A549 (cell line): ENCODE results near the gene OAS3. TPM values are rescaled to one million over a fixed set of nuclear protein-coding genes. Genes with fewer than 3 reads are reported as not detected.

ENCODE experiments used
- ATAC-seq, 2 experiments: fragments of 200-7000 bp in 1 of 2; fragments of >200 bp in 1 of 2; cut with Nextera tagmentation in 1 of 2; cut with Tn5 transposase in 1 of 2; 3 replicates each; pipeline versions ENCODE4 v1.8.0 to v1.9.1; 2018 to 2020; ENCODE audit warnings: mild to moderate bottlenecking in 1 of 2, moderate library complexity in 1 of 2
- CTCF ChIA-PET: fragments of 300-600 bp; sonication (Branson Sonifier 250); formaldehyde crosslinking; extraction: SDS; loops from one replicate; lab custom pipeline; 2021; ENCODE audit warnings: antibody characterized with exemption, inconsistent platforms; lab: Yijun Ruan, JAX
- POLR2A ChIA-PET: fragments of 350-600 bp; formaldehyde crosslinking; extraction: SDS; loops from one replicate; lab custom pipeline; 2021; ENCODE audit warnings: antibody characterized with exemption, inconsistent platforms; lab: Yijun Ruan, JAX
- DNase-seq, 2 experiments: peaks; one replicate each; pipeline versions ENCODE4 v3.0.0 to v3.0.0-alpha.2; 2011 to 2016; ENCODE audit warnings: low read depth in 1 of 2, low spot score in 1 of 2
- FAIRE-seq: peaks from 2 replicates; lab custom pipeline; 2011; peaks lifted over from hg19 to GRCh38; lab: Jason Lieb, UNC
- H3K27ac ChIP-seq, 2 experiments: fragments of >200 bp; sonication (Bioruptor Twin); formaldehyde crosslinking; 3 replicates each; pipeline ENCODE4 v1.5.1; 2016 to 2017
- H3K4me1 ChIP-seq: fragments of >200 bp; sonication (Bioruptor Twin); formaldehyde crosslinking; 3 replicates; pipeline ENCODE4 v1.6.1; 2016
- H3K4me2 ChIP-seq: fragments of >200 bp; sonication (Bioruptor Twin); formaldehyde crosslinking; 3 replicates; pipeline ENCODE4 v1.6.1; 2016
- H3K4me3 ChIP-seq: fragments of >200 bp; sonication (Bioruptor Twin); formaldehyde crosslinking; 3 replicates; pipeline ENCODE4 v1.5.1; 2016
- H3K9me3 ChIP-seq: fragments of >200 bp; sonication (Bioruptor Twin); formaldehyde crosslinking; 3 replicates; pipeline ENCODE4 v1.6.1; 2016
- ATOH8 ChIP-seq: fragments of 250-450 bp; sonication (Bioruptor Pico); IDR thresholded peaks from 2 replicates; pipeline ENCODE4 v1.5.0; 2020; ENCODE audit warnings: low read depth, mild to moderate bottlenecking, moderate library complexity
- BHLHE40 ChIP-seq: IDR thresholded peaks from 2 replicates; pipeline ENCODE4 v1.6.1; 2012; ENCODE audit warnings: low read depth, low read length, inconsistent platforms
- EHMT2 ChIP-seq: fragments of 200-600 bp; sonication (generic); IDR thresholded peaks from 2 replicates; pipeline ENCODE4 v1.6.1; 2016; ENCODE audit warnings: antibody characterized with exemption, low read depth, mild to moderate bottlenecking, moderate library complexity
- FOSB ChIP-seq: fragments of 250-450 bp; sonication (Bioruptor Pico); IDR thresholded peaks from 2 replicates; pipeline ENCODE4 v1.5.0; 2020; ENCODE audit warnings: mild to moderate bottlenecking, moderate library complexity
- FOXS1 ChIP-seq: fragments of 250-450 bp; sonication (Bioruptor Pico); IDR thresholded peaks from 2 replicates; pipeline ENCODE4 v1.5.0; 2020; ENCODE audit warnings: mild to moderate bottlenecking, moderate library complexity
- GATA3 ChIP-seq: IDR thresholded peaks from 2 replicates; pipeline ENCODE4 v1.6.1; 2012; ENCODE audit warnings: borderline replicate concordance
- HDAC2 ChIP-seq: fragments of 200-600 bp; sonication (generic); IDR thresholded peaks from 2 replicates; pipeline ENCODE4 v1.6.1; 2016
- HMGXB4 ChIP-seq: fragments of 250-450 bp; sonication (Bioruptor Pico); IDR thresholded peaks from 2 replicates; pipeline ENCODE4 v1.5.0; 2021; ENCODE audit warnings: mild to moderate bottlenecking, moderate library complexity, borderline replicate concordance
- HOXA7 ChIP-seq: fragments of 250-450 bp; sonication (Bioruptor Pico); IDR thresholded peaks from 2 replicates; pipeline ENCODE4 v1.5.0; 2020; ENCODE audit warnings: mild to moderate bottlenecking, moderate library complexity
- HOXB5 ChIP-seq: fragments of 250-450 bp; sonication (Bioruptor Pico); IDR thresholded peaks from 2 replicates; pipeline ENCODE4 v1.5.0; 2020; ENCODE audit warnings: mild to moderate bottlenecking, moderate library complexity
- KDM1A ChIP-seq: fragments of 200-600 bp; sonication (generic); IDR thresholded peaks from 2 replicates; pipeline ENCODE4 v1.6.1; 2016; ENCODE audit warnings: low read depth, mild to moderate bottlenecking
- MAFK ChIP-seq: fragments of 450-650 bp; IDR thresholded peaks from 2 replicates; pipeline ENCODE4 v1.6.1; 2014; ENCODE audit not compliant: partially characterized antibody
- MAZ ChIP-seq: fragments of 150-350 bp; IDR thresholded peaks from 2 replicates; pipeline ENCODE4 v1.6.1; 2014; ENCODE audit warnings: antibody characterized with exemption, low read depth, low read length, borderline replicate concordance
- NFE2L2 ChIP-seq: fragments of 150-350 bp; conservative IDR thresholded peaks from 2 replicates; pipeline ENCODE4 v1.6.1; 2014; ENCODE audit warnings: low read length
- NPAS2 ChIP-seq: fragments of 250-450 bp; sonication (Bioruptor Pico); IDR thresholded peaks from 2 replicates; pipeline ENCODE4 v1.8.0; 2022; ENCODE audit warnings: mild to moderate bottlenecking, moderate library complexity, borderline replicate concordance
- NR3C1 ChIP-seq: fragments of >200 bp; sonication (Bioruptor Twin); formaldehyde crosslinking; IDR thresholded peaks from 3 replicates; pipeline ENCODE4 v1.6.1; 2017
- PBX3 ChIP-seq: IDR thresholded peaks from 2 replicates; pipeline ENCODE4 v1.6.1; 2012
- POLR2A ChIP-seq: IDR thresholded peaks from 2 replicates; pipeline ENCODE4 v1.6.1; 2012; ENCODE audit warnings: mild to moderate bottlenecking, low read length
- RFX5 ChIP-seq: fragments of 450-650 bp; IDR thresholded peaks from 2 replicates; pipeline ENCODE4 v1.7.1; 2014; ENCODE audit warnings: antibody characterized with exemption, mild to moderate bottlenecking, moderate library complexity
- SMC3 ChIP-seq: fragments of >200 bp; sonication (Bioruptor Twin); formaldehyde crosslinking; IDR thresholded peaks from 3 replicates; pipeline ENCODE4 v1.6.1; 2018; ENCODE audit warnings: inconsistent platforms
- TFCP2L1 ChIP-seq: fragments of 250-450 bp; sonication (Bioruptor Pico); IDR thresholded peaks from 2 replicates; pipeline ENCODE4 v1.5.0; 2021; ENCODE audit warnings: mild to moderate bottlenecking
- USF2 ChIP-seq: fragments of 450-650 bp; IDR thresholded peaks from 2 replicates; pipeline ENCODE4 v1.6.1; 2014; ENCODE audit warnings: antibody characterized with exemption
- ZFP36 ChIP-seq: fragments of 450-650 bp; IDR thresholded peaks from 2 replicates; pipeline ENCODE4 v1.6.1; 2014; ENCODE audit warnings: borderline replicate concordance; ENCODE audit not compliant: partially characterized antibody
- ZNF302 ChIP-seq: fragments of 250-450 bp; sonication (Bioruptor Pico); IDR thresholded peaks from 2 replicates; pipeline ENCODE4 v1.9.0; 2021; ENCODE audit warnings: inconsistent platforms, mild to moderate bottlenecking, moderate library complexity
- WGBS: methylation state at CpG from one replicate; pipeline ENCODE4 v1.1.6; 2017; ENCODE audit errors: missing lambda C conversion rate; 5-methylcytosine and 5-hydroxymethylcytosine counted together
- polyA plus RNA-seq, 4 experiments: library from polyadenylated mRNA; depleted of rRNA in 3 of 4; stranded (reverse); fragments of >200 nt; fragmentation: RNase III in 1 of 4; extraction: RNeasy Plus Mini Kit Qiagen cat#74134 plus additional on column Dnase treatment in 1 of 4; gene quantifications; 2 replicates in 3 of 4; 3 replicates in 1 of 4; pipeline ENCODE4 v1.2.3, GENCODE V29; 2011 to 2017

Gene OAS3
- polyA plus RNA-seq, 2 of the 4 experiments (the other 2 are of a cell fraction) = 22.7 to 36.7 TPM

- TF ChIP-seq MAFK (no peak), PBX3 (no peak), TFCP2L1 (no peak), HDAC2 (no peak), FOSB (CRISPR knock-in tag) (no peak)
- TF ChIP-seq, all 56 proteins: peak for 0
- ChIA-PET POLR2A (no interaction called here), CTCF (interaction anchor here (1.1 kb wide), 1 partner anchor 26 kb away, joined by 3 read pairs; no protein-coding TSS in a partner anchor)
- Histone ChIP-seq H3K4me1 (no peaks in the 10 kb centered on the region), H3K9me3 (no peaks in the 10 kb centered on the region), H3K4me2 (no peak overlapping the region), H3K27ac (no peak overlapping the region), H3K4me3 (no peak overlapping the region)
- 77% methylated on average over 2 of the region's 2 CpGs for WGBS
- FAIRE-seq = no peak
- no peak for ATAC-seq
- DNase-seq = no peak
Observed at GRCh38 chr12:112970391-112970790, 32.1 kb downstream of the OAS3 start.

- FAIRE-seq = no peak
- H3K27ac ChIP-seq = no peak overlapping the region
- no peak for TF ChIP-seq MAFK
- TF ChIP-seq, all 56 proteins: peak for 0
- Histone ChIP-seq H3K4me2 (no peak overlapping the region), H3K4me3 (no peak overlapping the region), H3K4me1 (no peaks in the 10 kb centered on the region), H3K9me3 (no peaks in the 10 kb centered on the region)
- ATAC-seq (no peak), DNase-seq (no peak)
- CTCF ChIA-PET = interaction anchor here (0.7 to 2.0 kb wide), 4 partner anchors 11 to 58 kb away, joined by 3 to 8 read pairs (median 3); no protein-coding TSS in a partner anchor
- 94% methylated on average over 5 of the region's 5 CpGs for WGBS
- POLR2A ChIA-PET = no interaction called here
Observed at GRCh38 chr12:112971248-112971647, 33.0 kb downstream of the OAS3 start.

- ATAC-seq (no peak), FAIRE-seq (no peak)
- Histone ChIP-seq H3K4me2 (no peak overlapping the region), H3K4me3 (no peak overlapping the region), H3K9me3 (no peaks in the 10 kb centered on the region), H3K27ac (no peak overlapping the region)
- WGBS = 96% methylated on average over 4 of the region's 4 CpGs
- POLR2A ChIA-PET = no interaction called here
- TF ChIP-seq NPAS2 = no peak
- TF ChIP-seq ZFP36 = no peak
- no peak for TF ChIP-seq BHLHE40
- no peak for TF ChIP-seq KDM1A
- no peak for TF ChIP-seq HMGXB4 (CRISPR knock-in tag)
- no peak for TF ChIP-seq RFX5
- no peak for TF ChIP-seq FOXS1 (CRISPR knock-in tag)
- TF ChIP-seq ZNF302 (CRISPR knock-in tag) = no peak
- no peak for TF ChIP-seq POLR2A
- TF ChIP-seq, all 56 proteins: peak for 0
- CTCF ChIA-PET = interaction anchor here (0.8 to 2.0 kb wide), 4 partner anchors 9 to 75 kb away, joined by 3 to 8 read pairs (median 4); no protein-coding TSS in a partner anchor
- no peaks in the 10 kb centered on the region for H3K4me1 ChIP-seq
- no peak for DNase-seq
Observed at GRCh38 chr12:112973011-112973735, 34.9 kb downstream of the OAS3 start.

GRCh38 chr12:112973818-112974231 lies 35.6 kb downstream of the OAS3 start:
- no peak for ATAC-seq
- no peak for FAIRE-seq
- CTCF ChIA-PET = interaction anchor here (1.2 kb wide), 1 partner anchor 10 kb away, joined by 3 read pairs; no protein-coding TSS in a partner anchor
- TF ChIP-seq SMC3 = no peak
- TF ChIP-seq NR3C1 = no peak
- TF ChIP-seq USF2 = no peak
- TF ChIP-seq GATA3 = no peak
- no peak for TF ChIP-seq ATOH8 (CRISPR knock-in tag)
- no peak for TF ChIP-seq HOXB5 (CRISPR knock-in tag)
- no peak for TF ChIP-seq EHMT2
- no peak for TF ChIP-seq ZFP36
- TF ChIP-seq MAZ = no peak
- TF ChIP-seq HOXA7 (CRISPR knock-in tag) = no peak
- no peak for TF ChIP-seq NFE2L2
- TF ChIP-seq BHLHE40 = no peak
- Histone ChIP-seq H3K4me3 (no peak overlapping the region), H3K9me3 (no peaks in the 10 kb centered on the region), H3K27ac (no peak overlapping the region), H3K4me2 (no peak overlapping the region), H3K4me1 (no peaks in the 10 kb centered on the region)
- WGBS = 57% methylated on average over 5 of the region's 5 CpGs
- POLR2A ChIA-PET = no interaction called here
- no peak for DNase-seq
